ENCODE results near the gene FKBP15. TPM values are rescaled to one million over a fixed set of nuclear protein-coding genes. Genes with fewer than 3 reads are reported as not detected.
A peak's percentile ranks its signal among the peaks of the same experiment; 100 is the strongest.

Gene FKBP15
- total and polyA plus RNA-seq, 2 of the 13 experiments (the other 11 are each of a cell fraction or from before 2014, with no cell fraction given), result 12.3 to 18.6 TPM

DNA sequence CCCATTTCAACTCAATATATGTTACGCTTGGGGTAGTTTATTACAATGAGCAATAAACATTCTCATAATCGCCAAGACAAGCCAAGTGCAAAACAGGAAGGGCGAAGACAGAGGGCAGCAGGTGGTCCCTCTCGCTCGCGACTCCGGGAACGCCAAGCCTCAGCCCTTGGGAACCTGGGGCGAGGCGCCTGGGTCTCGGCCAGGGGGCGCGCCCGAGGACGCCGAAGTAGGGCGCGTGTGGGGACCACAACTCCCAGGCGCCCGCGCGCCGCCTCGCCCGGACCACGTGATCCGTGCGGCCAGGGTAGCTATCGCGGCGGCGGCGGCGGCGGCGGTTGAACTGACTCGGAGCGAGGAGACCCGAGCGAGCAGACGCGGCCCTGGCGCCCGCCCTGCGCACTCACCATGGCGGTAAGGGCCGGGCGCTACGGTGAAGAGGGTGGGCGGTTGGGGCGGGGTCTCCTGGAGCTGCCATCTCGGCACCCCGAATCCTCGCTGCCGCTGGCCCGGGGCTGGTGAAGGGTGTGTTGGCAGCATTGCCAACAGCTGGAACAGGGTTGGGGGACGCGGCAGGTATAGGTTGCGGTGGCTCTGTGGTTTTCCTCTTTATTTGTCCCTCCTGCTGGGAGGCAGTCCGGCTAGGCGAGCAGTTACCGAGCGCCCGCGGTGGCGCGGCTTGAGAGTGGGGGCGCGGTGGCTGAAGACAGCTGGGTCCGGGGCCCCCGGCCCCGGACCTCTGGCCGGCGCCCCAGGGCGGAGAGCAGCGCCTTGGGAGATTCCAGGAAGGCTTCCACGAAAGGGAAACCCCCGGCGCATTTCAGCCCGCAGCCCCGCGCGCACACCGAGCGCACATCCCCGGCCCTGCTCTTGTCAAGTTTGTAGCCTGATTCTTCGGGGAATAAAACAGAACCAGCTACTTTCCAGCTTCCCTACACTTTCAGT, 70.1 kb downstream of the FKBP15 start, which contains the start of gene SLC31A2 (continued):
- TF ChIP-seq ZNF724P (CRISPR knock-in tag; IDR thresholded peaks at IDR 0.05; ENCODE audit: borderline replicate concordance) (no peak), ZNF891 (CRISPR knock-in tag; IDR thresholded peaks at IDR 0.05) (no peak), POGZ (CRISPR knock-in tag; IDR thresholded peaks at IDR 0.05) (no peak; the same call in 1 of the 2 replicates), NRL (CRISPR knock-in tag; IDR thresholded peaks at IDR 0.05; ENCODE audit: borderline replicate concordance) (no peak; the same call in 1 of the 2 replicates), ZSCAN21 (CRISPR knock-in tag; IDR thresholded peaks at IDR 0.05; ENCODE audit: borderline replicate concordance) (no peak), ZFP36 (IDR thresholded peaks at IDR 0.05; ENCODE audit: borderline replicate concordance, low read depth, low read length, partially characterized antibody) (no peak), PPARG (CRISPR knock-in tag; conservative IDR thresholded peaks at IDR 0.05) (0 out of 2 replicates have a peak, but pooled peaks have one; percentile 19), ZNF660 (CRISPR knock-in tag; IDR thresholded peaks at IDR 0.05; ENCODE audit: borderline replicate concordance, low read depth) (no peak)
- TF ChIP-seq, protein P1, sequence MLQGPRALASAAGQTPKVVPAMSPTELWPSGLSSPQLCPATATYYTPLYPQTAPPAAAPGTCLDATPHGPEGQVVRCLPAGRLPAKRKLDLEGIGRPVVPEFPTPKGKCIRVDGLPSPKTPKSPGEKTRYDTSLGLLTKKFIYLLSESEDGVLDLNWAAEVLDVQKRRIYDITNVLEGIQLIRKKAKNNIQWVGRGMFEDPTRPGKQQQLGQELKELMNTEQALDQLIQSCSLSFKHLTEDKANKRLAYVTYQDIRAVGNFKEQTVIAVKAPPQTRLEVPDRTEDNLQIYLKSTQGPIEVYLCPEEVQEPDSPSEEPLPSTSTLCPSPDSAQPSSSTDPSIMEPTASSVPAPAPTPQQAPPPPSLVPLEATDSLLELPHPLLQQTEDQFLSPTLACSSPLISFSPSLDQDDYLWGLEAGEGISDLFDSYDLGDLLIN (CRISPR knock-in tag; IDR thresholded peaks at IDR 0.05; ENCODE audit: borderline replicate concordance), result no peak
- TF ChIP-seq, protein P2, sequence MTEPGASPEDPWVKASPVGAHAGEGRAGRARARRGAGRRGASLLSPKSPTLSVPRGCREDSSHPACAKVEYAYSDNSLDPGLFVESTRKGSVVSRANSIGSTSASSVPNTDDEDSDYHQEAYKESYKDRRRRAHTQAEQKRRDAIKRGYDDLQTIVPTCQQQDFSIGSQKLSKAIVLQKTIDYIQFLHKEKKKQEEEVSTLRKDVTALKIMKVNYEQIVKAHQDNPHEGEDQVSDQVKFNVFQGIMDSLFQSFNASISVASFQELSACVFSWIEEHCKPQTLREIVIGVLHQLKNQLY (CRISPR knock-in tag; IDR thresholded peaks at IDR 0.05), result no peak
- TF ChIP-seq, protein P3, sequence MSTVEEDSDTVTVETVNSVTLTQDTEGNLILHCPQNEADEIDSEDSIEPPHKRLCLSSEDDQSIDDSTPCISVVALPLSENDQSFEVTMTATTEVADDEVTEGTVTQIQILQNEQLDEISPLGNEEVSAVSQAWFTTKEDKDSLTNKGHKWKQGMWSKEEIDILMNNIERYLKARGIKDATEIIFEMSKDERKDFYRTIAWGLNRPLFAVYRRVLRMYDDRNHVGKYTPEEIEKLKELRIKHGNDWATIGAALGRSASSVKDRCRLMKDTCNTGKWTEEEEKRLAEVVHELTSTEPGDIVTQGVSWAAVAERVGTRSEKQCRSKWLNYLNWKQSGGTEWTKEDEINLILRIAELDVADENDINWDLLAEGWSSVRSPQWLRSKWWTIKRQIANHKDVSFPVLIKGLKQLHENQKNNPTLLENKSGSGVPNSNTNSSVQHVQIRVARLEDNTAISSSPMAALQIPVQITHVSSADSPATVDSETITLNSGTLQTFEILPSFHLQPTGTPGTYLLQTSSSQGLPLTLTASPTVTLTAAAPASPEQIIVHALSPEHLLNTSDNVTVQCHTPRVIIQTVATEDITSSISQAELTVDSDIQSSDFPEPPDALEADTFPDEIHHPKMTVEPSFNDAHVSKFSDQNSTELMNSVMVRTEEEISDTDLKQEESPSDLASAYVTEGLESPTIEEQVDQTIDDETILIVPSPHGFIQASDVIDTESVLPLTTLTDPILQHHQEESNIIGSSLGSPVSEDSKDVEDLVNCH (CRISPR knock-in tag; IDR thresholded peaks at IDR 0.05), result no peak
- TF ChIP-seq, protein P4, sequence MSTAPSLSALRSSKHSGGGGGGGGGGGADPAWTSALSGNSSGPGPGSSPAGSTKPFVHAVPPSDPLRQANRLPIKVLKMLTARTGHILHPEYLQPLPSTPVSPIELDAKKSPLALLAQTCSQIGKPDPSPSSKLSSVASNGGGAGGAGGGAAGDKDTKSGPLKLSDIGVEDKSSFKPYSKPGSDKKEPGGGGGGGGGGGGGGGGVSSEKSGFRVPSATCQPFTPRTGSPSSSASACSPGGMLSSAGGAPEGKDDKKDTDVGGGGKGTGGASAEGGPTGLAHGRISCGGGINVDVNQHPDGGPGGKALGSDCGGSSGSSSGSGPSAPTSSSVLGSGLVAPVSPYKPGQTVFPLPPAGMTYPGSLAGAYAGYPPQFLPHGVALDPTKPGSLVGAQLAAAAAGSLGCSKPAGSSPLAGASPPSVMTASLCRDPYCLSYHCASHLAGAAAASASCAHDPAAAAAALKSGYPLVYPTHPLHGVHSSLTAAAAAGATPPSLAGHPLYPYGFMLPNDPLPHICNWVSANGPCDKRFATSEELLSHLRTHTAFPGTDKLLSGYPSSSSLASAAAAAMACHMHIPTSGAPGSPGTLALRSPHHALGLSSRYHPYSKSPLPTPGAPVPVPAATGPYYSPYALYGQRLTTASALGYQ (CRISPR knock-in tag; IDR thresholded peaks at IDR 0.05), result no peak

Data from HepG2 (cell line).